ENCODE data around the gene LGI4. TPM values are rescaled to one million over a fixed set of nuclear protein-coding genes. Genes with fewer than 3 reads are reported as not detected.

The LGI4 gene
- total RNA-seq, 1 donor, result 0.09 TPM

DNA sequence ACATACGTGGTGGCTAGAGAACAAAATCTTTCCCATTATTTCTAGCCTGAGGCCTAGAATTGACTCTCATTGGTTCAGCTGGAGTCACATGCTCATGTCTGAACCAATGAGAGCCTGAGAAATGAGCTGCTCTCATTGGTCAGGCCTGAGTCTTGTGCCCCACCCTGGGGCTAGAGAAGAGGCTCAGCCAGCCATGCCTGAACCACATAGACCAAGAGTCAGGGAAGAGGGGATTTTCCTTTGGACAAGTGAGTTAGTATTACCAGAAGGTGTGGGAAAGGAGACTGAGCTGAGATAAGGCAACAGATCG is 26.5 kb upstream of the LGI4 start:
- TF ChIP-seq CTCF (IDR thresholded peaks at IDR 0.05; ENCODE audit: insufficient read depth, low read length), result no peak
- DNase-seq (ENCODE audit: low read depth), result no peak

DNA sequence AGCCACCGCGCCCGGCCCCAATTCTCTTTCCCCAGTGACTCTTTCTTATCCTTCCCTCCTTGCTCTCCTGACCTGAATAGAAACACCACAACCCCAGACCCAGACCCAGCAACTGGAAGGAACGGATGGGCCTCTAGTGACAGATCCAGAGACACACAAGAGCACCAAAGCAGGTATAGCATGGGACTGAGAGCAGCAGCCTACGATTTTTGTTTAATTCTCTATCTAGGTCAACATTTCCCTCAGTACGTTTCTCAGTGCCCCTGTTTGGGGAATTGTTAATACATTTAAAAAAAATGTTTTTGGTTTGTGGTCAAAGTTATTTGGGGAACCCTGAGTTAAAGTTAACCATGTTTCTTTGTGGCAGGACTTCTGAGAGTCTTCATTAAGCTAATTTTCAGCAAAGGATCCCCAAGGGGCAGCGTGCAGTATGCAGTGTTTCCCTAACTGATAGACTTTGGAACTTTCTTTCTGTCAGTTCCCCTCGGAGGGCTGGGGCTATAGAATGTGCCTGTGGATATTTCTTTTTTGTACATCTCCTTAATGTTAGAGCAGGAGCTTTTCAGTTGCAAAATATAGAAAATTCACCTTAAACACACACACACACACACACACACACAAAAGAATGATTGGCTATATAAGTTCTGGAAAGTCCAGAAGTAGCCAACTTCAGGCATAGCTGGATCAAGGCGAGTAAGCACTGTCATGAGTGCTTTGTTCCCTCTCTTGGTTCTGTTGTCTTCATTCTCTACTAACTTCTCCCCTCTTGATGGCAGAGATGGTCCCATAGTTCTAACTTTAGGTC is 26.0 kb upstream of the LGI4 start:
- TF ChIP-seq CTCF (IDR thresholded peaks at IDR 0.05; ENCODE audit: insufficient read depth, low read length), result no peak
- no peak overlapping the region for H3K4me3 ChIP-seq (ENCODE audit: low read depth, low read length)
- no peak for DNase-seq (ENCODE audit: low read depth)

More for the DNA sequence above, 26.5 kb upstream of the LGI4 start:
- H3K4me3 ChIP-seq (ENCODE audit: low read depth, low read length), result no peak overlapping the region

- DNase-seq (ENCODE audit: low read depth), result no peak
- no peak overlapping the region for H3K4me3 ChIP-seq (ENCODE audit: low read depth, low read length)
- TF ChIP-seq CTCF (IDR thresholded peaks at IDR 0.05; ENCODE audit: insufficient read depth, low read length), result no peak
Observed at GRCh38 chr19:35159606-35160005, 24.7 kb upstream of the LGI4 start.

- H3K4me3 ChIP-seq (ENCODE audit: low read depth, low read length), result no peak overlapping the region
- no peak for TF ChIP-seq CTCF (IDR thresholded peaks at IDR 0.05; ENCODE audit: insufficient read depth, low read length)
- no peak for DNase-seq (ENCODE audit: low read depth)
Observed at GRCh38 chr19:35157431-35157830, 22.6 kb upstream of the LGI4 start.

- no peak for DNase-seq (ENCODE audit: low read depth)
- TF ChIP-seq CTCF (IDR thresholded peaks at IDR 0.05; ENCODE audit: insufficient read depth, low read length), result no peak
- no peak overlapping the region for H3K4me3 ChIP-seq (ENCODE audit: low read depth, low read length)
Observed at GRCh38 chr19:35156673-35157014, 21.8 kb upstream of the LGI4 start.

DNA sequence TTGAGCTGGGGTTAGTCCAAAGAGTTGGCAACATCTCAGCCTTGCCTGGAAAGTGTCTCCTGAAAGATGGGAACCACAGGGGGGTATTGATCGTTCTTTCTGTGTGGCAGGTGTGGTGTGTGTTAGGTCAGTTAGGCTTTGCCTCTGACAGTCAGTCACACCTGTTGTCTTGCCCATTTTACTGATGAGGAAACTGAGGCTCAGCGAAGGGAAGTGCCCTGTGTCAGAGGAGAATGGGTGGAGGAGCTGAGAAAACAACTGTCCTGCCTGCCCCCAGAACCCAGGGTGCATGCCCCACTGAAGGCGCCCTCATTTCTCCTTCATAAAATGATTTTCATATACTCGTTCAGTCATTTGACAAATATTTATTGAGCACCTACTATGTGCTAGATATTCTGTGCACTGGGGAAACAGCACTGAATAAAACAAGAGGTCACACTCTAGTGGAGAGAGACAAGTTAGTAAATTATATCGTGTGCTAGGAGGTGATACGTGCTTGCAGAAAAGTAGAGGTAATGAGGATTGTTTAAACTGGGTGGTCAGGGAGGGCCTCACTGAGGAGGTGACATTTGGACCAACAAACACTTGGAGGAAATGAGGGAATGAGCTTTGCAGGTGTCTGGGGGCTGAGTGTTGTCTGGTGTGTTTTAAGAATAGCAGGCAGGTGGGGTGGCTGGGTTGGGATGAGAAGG is 21.3 kb upstream of the LGI4 start:
- peak overlapping the region; percentile 95 for H3K4me3 ChIP-seq (ENCODE audit: low read depth, low read length)
- DNase-seq (ENCODE audit: low read depth), result no peak
- TF ChIP-seq CTCF (IDR thresholded peaks at IDR 0.05; ENCODE audit: insufficient read depth, low read length), result no peak
